Immature natural killer cell (primary cell): Measurements from ENCODE around the gene LRP1B. TPM values are rescaled to one million over a fixed set of nuclear protein-coding genes. Genes with fewer than 3 reads are reported as not detected.

Experiments used
- DNase-seq, 3 donors: peaks; one replicate each; pipeline ENCODE4 v3.0.0; 2022; ENCODE audit warnings: mixed read lengths in 1 of 3
- H3K27ac Mint-ChIP-seq, 6 donors: one replicate each; pipeline ENCODE4 v1.8.0; 2020; ENCODE audit warnings: mixed read lengths in 6 of 6, mild to moderate bottlenecking in 5 of 6, inconsistent platforms in 4 of 6, moderate library complexity in 3 of 6
- H3K27me3 Mint-ChIP-seq, 3 donors: one replicate each; pipeline ENCODE4 v1.8.0; 2020 to 2021; ENCODE audit warnings: low read depth in 3 of 3, mild to moderate bottlenecking in 3 of 3, mixed read lengths in 3 of 3, moderate library complexity in 3 of 3, inconsistent platforms in 1 of 3
- H3K36me3 Mint-ChIP-seq, 3 donors: one replicate each; pipeline ENCODE4 v1.8.0; 2020; ENCODE audit warnings: mixed read lengths in 3 of 3, inconsistent platforms in 2 of 3, mild to moderate bottlenecking in 2 of 3
- H3K4me1 Mint-ChIP-seq, 2 donors: one replicate each; pipeline ENCODE4 v1.8.0; 2020; ENCODE audit warnings: inconsistent platforms in 2 of 2, mild to moderate bottlenecking in 2 of 2, mixed read lengths in 2 of 2, moderate library complexity in 1 of 2
- H3K4me3 Mint-ChIP-seq, 5 donors: one replicate each; pipeline ENCODE4 v1.8.0; 2020; ENCODE audit warnings: mild to moderate bottlenecking in 5 of 5, mixed read lengths in 5 of 5, inconsistent platforms in 3 of 5, moderate library complexity in 3 of 5
- H3K9me3 Mint-ChIP-seq, 6 donors: one replicate each; pipeline ENCODE4 v1.8.0; 2020; ENCODE audit warnings: mild to moderate bottlenecking in 6 of 6, mixed read lengths in 6 of 6, inconsistent platforms in 4 of 6, moderate library complexity in 3 of 6
- polyA plus RNA-seq, 3 donors: library from polyadenylated mRNA; unstranded; fragments of 300-500 nt; fragmentation: Illumina TruSeq; gene quantifications; one replicate each; pipeline ENCODE4 v1.2.3, GENCODE V29; 2021

LRP1B gene
- polyA plus RNA-seq, 3 donors from 2014 or later = not detected

DNA sequence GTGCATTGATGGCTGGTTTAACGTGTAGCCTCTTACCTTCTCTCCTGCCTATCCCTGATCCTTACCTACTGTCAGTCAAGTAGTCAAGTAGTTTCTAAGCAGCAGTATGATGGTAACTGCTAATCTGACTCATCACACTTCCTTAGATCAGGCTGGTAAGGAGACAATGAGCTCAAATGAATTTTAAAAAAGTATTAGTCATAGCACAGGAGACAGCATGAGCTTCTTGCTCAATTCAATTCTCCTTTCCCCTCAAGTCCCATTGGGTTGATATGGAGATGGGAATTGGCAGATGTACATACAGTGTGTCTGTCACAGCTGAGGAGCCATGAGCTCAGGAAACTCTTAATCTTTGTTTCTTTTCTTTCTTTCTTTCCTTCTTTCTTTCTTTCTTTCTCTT lies 799.7 kb downstream of the LRP1B start:
- DNase-seq = no peak
- no peak overlapping the region for H3K27ac Mint-ChIP-seq
- H3K36me3 Mint-ChIP-seq = no peaks in the 10 kb centered on the region
- peaks cover 0 to 26% (median 14%) of the 10 kb centered on the region in 6 donors for H3K9me3 Mint-ChIP-seq
- H3K27me3 Mint-ChIP-seq = no peaks in the 10 kb centered on the region
- H3K4me3 Mint-ChIP-seq = no peak overlapping the region
- no peaks in the 10 kb centered on the region for H3K4me1 Mint-ChIP-seq

DNA sequence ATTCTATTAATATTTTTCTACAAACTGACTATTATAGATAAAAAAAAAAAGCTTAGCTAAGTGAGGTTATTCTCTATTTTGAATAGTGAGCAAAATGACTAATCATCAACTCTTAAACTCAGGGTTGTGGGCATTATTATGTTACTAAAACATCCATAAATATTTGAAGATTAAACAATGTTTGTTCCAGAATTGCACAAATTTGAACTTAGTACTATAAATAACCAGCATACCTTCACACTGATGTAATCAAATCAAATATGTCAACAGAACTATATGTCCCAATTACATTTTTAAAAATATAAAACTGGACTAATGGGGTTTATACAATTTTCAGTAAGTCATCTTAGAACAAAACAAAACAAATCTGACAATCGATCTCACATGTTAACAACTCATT lies 800.9 kb downstream of the LRP1B start:
- Mint-ChIP-seq H3K27me3 (no peaks in the 10 kb centered on the region), H3K4me3 (no peak overlapping the region), H3K9me3 (peaks cover 3 to 26% (median 17%) of the 10 kb centered on the region in 6 donors), H3K27ac (no peak overlapping the region), H3K36me3 (no peaks in the 10 kb centered on the region), H3K4me1 (no peaks in the 10 kb centered on the region)
- DNase-seq = no peak

DNA sequence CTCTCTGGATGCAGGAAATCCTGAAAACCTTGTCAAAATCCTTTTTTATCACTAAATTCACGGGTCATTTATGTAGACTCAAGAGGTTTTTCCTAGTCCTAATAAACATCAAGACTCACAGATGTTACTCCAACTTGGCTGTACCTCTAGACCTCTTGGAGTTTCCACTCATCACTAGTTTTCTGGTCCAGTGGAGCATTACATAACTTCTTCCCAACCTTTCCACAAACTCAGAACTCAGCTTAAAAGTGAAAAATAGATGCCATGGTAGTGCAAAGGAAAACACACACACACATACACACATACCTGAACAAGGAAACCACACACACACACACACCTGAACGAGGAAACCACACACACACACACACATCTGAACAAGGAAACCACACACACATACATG lies 807.2 kb downstream of the LRP1B start:
- no peak for DNase-seq
- Mint-ChIP-seq H3K27ac (no peak overlapping the region), H3K27me3 (no peaks in the 10 kb centered on the region), H3K4me3 (no peak overlapping the region), H3K9me3 (peaks cover 5 to 45% (median 12%) of the 10 kb centered on the region in 6 donors), H3K4me1 (no peaks in the 10 kb centered on the region), H3K36me3 (peaks cover 0 to 5% (median 0%) of the 10 kb centered on the region in 3 donors)

DNA sequence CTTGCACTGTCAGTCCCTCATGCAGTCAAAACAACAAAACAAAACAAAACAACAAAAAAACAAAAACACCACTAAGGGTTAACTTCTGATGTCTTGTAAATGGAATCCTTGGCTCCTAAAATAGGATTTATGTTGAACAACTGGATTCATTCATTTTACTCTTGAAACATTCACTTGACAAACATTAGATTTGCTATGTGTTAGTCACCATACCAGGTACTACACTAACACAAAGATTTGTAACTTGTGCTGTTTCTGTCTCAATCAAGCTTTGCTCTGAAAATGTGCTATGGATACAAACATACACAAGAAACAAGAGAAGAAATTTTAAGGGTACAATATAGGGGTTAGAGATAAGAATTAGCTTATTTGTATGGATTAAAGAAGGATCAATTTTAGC lies 812.8 kb downstream of the LRP1B start:
- Mint-ChIP-seq H3K27ac (no peak overlapping the region), H3K9me3 (peaks cover under 1 to 32% (median 11%) of the 10 kb centered on the region in 6 donors), H3K27me3 (peaks cover 0 to 2% (median 0%) of the 10 kb centered on the region in 3 donors), H3K4me3 (no peak overlapping the region), H3K4me1 (no peaks in the 10 kb centered on the region), H3K36me3 (no peaks in the 10 kb centered on the region)
- DNase-seq = no peak

DNA sequence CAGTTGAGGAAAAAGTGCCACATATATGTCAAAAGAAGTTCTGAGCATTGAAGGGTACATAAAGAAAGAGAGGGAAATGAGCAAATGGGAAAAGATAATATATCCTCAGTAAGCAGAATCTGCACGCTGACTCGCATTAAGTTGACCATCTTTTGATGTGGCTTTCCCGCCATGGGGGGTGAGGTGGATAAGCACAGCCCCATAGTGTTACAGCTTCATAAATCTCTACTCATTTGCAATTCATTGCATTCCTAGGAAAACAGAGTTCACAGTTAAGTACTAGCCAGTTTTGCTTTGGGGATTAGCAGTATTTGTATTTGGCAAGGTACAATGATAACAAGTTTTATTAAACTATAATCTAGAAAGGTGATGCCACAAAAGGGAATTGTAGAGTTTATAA lies 814.2 kb downstream of the LRP1B start:
- Mint-ChIP-seq H3K36me3 (no peaks in the 10 kb centered on the region), H3K9me3 (peaks cover 0 to 21% (median 10%) of the 10 kb centered on the region in 6 donors), H3K4me3 (no peak overlapping the region), H3K27ac (no peak overlapping the region), H3K4me1 (no peaks in the 10 kb centered on the region), H3K27me3 (peaks cover 0 to 2% (median 0%) of the 10 kb centered on the region in 3 donors)
- DNase-seq = no peak

DNA sequence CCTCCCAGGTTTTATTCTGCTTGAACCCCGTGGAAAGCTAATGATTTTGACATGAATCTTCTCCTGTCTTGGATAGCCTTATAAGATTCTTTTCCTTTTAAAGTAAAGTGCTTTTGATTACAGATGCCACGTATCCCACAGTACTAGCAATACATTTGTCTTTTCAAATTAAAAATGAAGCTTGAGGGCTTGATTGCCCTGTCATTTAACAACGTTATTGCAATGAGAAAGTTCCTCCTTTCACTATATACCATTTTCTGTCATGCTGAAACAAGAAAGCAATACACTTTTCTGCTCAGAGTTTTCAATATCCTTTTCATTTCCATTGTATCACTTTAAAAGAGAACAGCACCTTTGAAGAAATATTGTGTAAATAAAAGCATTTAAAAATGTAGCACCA lies 814.7 kb downstream of the LRP1B start:
- H3K36me3 Mint-ChIP-seq = no peaks in the 10 kb centered on the region
- no peak overlapping the region for H3K27ac Mint-ChIP-seq
- no peak for DNase-seq
- H3K4me3 Mint-ChIP-seq = no peak overlapping the region
- H3K4me1 Mint-ChIP-seq = no peaks in the 10 kb centered on the region
- H3K27me3 Mint-ChIP-seq = peaks cover 0 to 2% (median 0%) of the 10 kb centered on the region in 3 donors
- peaks cover 0 to 21% (median 10%) of the 10 kb centered on the region in 6 donors for H3K9me3 Mint-ChIP-seq

DNA sequence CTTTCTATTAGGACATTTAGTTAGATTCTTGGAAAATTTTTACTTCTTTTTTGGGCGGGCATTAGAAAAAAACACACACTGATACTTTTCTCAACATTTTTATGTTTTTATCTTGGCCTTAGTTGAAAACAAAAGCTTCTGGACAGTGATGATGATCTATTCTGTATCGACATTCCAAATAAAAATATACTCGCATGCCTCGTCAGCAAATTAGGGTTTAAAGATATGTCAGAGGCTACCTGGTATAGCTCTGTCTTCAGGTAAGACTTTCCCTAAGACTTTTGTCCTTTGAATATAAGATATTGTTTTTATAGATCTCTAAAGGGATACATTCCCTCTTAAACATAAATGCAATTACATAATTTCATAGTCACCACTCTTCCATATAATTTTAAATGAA lies 816.8 kb downstream of the LRP1B start:
- Mint-ChIP-seq H3K36me3 (peaks cover 0 to 5% (median 0%) of the 10 kb centered on the region in 3 donors), H3K4me3 (no peak overlapping the region), H3K27ac (no peak overlapping the region), H3K9me3 (peaks cover 4 to 36% (median 14%) of the 10 kb centered on the region in 6 donors), H3K27me3 (peaks cover 0 to 2% (median 0%) of the 10 kb centered on the region in 3 donors), H3K4me1 (no peaks in the 10 kb centered on the region)
- no peak for DNase-seq

DNA sequence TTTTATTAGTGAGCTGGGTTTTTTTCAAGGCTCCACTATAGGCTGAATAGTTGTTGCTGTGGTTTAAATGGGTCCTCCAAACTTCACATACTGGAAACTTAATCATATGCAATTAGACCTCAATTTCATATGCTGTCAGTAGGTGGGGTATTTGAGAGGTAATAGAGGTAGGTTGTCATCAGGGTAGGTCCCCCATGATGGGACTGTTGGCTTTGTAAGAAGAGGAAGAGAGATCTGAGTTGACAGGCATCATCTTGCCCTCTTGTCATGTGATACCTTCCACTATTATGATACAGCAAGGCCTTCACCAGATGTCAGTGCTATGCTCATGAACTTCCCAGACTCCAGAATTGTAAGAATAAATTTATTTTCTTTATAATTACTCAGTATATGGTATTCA lies 819.4 kb downstream of the LRP1B start:
- H3K4me3 Mint-ChIP-seq = no peak overlapping the region
- H3K36me3 Mint-ChIP-seq = peaks cover 0 to 5% (median 0%) of the 10 kb centered on the region in 3 donors
- no peak for DNase-seq
- peaks cover 0 to 7% (median 0%) of the 10 kb centered on the region in 3 donors for H3K27me3 Mint-ChIP-seq
- H3K9me3 Mint-ChIP-seq = peaks cover 4 to 38% (median 14%) of the 10 kb centered on the region in 6 donors
- no peak overlapping the region for H3K27ac Mint-ChIP-seq
- no peaks in the 10 kb centered on the region for H3K4me1 Mint-ChIP-seq

DNA sequence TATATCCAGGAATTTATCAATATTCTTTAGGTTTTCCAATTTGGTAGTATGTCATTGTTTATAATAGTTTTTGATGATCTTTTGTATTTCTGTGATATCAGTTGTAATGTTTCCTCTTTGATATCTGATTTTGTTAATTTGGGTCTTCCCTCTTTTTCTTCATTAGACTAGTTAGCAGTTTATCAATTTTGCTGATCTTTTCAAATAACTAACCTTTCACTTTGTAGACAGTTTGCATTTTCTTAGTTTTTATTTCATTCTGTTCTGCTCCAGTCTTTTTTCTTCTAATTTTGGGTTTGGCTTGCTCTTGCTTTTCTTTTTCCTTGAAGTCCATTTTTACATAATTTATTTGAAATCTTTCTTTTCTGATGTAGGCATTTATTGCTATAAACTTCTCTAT lies 824.4 kb downstream of the LRP1B start:
- Mint-ChIP-seq H3K9me3 (peaks cover 5 to 41% (median 17%) of the 10 kb centered on the region in 6 donors), H3K4me1 (no peaks in the 10 kb centered on the region), H3K36me3 (peaks cover 0 to 5% (median 0%) of the 10 kb centered on the region in 3 donors), H3K4me3 (no peak overlapping the region), H3K27ac (no peak overlapping the region), H3K27me3 (peaks cover 0 to 8% (median 0%) of the 10 kb centered on the region in 3 donors)
- no peak for DNase-seq

DNA sequence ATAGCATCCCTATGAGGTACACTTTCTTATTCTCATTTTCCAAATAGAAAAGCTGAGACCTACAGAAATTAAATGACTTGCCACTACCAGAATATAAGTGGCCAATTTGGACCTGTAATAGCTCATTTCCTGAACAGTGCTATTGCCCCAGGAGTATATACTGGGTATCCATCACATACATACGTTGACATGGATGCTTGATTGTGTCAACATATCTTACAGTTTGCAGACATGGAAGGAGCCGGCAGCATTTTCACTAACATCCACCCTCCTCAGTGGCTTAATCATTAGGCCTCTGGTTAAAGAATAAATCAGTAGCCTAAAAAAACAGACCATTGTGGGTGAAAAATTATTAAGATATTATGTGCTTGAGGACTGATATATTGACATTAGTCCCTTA lies 829.3 kb downstream of the LRP1B start:
- Mint-ChIP-seq H3K4me1 (no peaks in the 10 kb centered on the region), H3K4me3 (no peak overlapping the region), H3K9me3 (peaks cover 4 to 20% (median 12%) of the 10 kb centered on the region in 6 donors), H3K36me3 (no peaks in the 10 kb centered on the region), H3K27ac (no peak overlapping the region), H3K27me3 (peaks cover 0 to 5% (median 0%) of the 10 kb centered on the region in 3 donors)
- DNase-seq = no peak

DNA sequence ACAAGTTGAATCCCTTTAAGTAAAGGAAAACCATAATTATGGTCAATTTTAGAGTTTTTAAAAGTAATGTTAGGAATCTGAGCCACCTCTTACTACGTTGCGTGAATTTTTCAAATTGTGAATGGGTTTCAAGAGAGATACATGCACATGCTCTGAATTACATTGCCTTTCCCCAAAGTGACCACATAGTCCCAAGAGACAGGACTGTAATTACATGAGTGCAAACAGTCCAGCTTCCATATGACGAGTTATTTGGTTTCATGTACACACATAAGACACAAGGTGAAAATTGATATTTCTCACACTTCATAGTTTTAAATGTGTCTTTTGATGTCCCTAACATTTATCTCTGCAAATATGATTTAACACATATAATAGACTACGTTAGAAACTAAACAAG lies 850.8 kb downstream of the LRP1B start:
- H3K9me3 Mint-ChIP-seq = peaks cover 5 to 37% (median 15%) of the 10 kb centered on the region in 6 donors
- peaks cover 0 to 4% (median 0%) of the 10 kb centered on the region in 3 donors for H3K36me3 Mint-ChIP-seq
- H3K4me1 Mint-ChIP-seq = peaks cover 4 to 8% of the 10 kb centered on the region in 2 donors
- H3K27me3 Mint-ChIP-seq = peaks cover 0 to 2% (median 0%) of the 10 kb centered on the region in 3 donors
- no peak overlapping the region for H3K27ac Mint-ChIP-seq
- no peak overlapping the region for H3K4me3 Mint-ChIP-seq
- no peak for DNase-seq

DNA sequence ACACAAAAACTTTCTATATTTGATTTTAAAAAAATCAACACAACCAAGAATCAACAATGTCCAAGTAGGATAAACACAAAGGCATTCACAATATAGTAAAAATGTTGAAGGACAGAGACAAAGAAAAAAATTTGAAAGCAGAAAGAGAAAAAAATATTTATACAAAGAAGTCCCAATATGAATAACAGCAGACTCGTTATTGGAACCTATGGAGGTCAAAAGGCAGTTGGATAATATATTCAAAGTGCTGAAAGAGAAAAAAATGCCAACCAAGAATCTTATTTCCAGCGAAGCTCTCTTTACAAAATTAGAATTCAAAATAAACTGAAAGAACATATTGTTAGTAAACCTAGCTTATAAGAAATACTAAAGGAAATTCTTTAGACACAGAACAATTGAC lies 859.5 kb downstream of the LRP1B start:
- H3K9me3 Mint-ChIP-seq = peaks cover 9 to 51% (median 24%) of the 10 kb centered on the region in 6 donors

DNA sequence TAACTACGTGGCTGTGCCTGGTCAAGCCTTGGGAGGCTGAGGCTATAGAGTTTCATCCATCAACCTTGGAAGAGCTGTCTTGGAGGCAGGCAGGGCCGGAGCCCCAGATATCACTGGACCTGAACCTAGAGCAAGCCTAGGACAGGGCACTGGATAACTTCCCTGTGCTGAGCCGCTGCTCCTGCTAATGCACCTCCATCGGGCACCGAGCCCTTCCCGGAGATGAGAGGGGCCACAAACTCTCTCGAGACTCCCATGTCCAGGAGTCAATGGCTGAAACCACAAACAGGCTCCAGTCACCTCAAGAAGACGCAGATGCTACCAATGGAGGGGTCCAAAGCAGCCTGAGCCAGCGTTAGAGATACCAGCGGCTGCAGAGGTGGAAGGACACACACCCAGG lies 866.0 kb downstream of the LRP1B start:
- no peaks in the 10 kb centered on the region for H3K36me3 Mint-ChIP-seq
- no peak overlapping the region for H3K27ac Mint-ChIP-seq
- H3K4me3 Mint-ChIP-seq = no peak overlapping the region
- no peak for DNase-seq
- no peaks in the 10 kb centered on the region for H3K4me1 Mint-ChIP-seq
- peaks cover 2 to 38% (median 11%) of the 10 kb centered on the region in 6 donors for H3K9me3 Mint-ChIP-seq
- peaks cover 0 to 2% (median 0%) of the 10 kb centered on the region in 3 donors for H3K27me3 Mint-ChIP-seq

More for the DNA sequence above, 859.5 kb downstream of the LRP1B start:
- no peaks in the 10 kb centered on the region for H3K36me3 Mint-ChIP-seq
- no peak overlapping the region for H3K4me3 Mint-ChIP-seq
- H3K4me1 Mint-ChIP-seq = peaks cover 3 to 6% of the 10 kb centered on the region in 2 donors
- DNase-seq = no peak
- H3K27ac Mint-ChIP-seq = no peak overlapping the region
- no peaks in the 10 kb centered on the region for H3K27me3 Mint-ChIP-seq

DNA sequence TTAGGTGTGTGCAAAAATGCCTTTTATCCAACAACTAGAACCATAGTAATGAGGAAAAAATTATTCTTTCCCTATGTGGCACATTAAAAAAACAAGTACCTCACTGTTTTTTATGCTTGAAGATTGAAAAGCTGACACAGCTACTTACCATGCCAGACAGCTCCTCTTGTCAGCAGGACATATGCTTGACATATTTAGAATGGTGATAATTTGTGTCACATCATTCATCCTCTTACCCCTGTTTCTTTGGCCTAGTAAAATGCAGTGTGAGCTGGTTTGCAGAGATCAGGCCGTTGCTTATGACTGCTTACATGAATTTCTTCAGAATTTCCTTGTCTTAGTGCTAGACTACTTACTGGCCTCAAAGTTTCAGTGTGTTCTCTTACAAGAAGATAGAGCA lies 869.9 kb downstream of the LRP1B start:
- H3K27ac Mint-ChIP-seq = no peak overlapping the region
- no peak overlapping the region for H3K4me3 Mint-ChIP-seq
- no peaks in the 10 kb centered on the region for H3K36me3 Mint-ChIP-seq
- DNase-seq = no peak
- H3K4me1 Mint-ChIP-seq = no peaks in the 10 kb centered on the region
- H3K27me3 Mint-ChIP-seq = peaks cover 0 to 2% (median 0%) of the 10 kb centered on the region in 3 donors
- peaks cover 4 to 20% (median 10%) of the 10 kb centered on the region in 6 donors for H3K9me3 Mint-ChIP-seq

DNA sequence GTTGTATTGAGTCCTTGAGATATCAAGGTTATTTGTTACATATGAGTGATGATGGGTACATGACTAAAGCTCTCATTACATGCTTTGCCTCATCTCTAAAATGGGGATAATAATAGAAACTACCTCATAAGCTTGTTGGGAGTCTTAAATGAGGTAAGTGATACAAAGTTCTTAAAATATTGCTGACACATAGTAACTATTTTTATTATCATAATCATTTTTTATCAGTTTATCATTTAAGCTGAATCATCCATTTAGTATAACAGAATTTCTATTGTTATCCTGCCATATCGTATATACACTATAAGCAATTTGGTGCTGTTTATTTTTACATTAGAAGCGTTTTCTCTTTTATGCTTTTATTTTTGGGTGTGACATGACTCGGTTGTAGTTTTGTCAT lies 871.1 kb downstream of the LRP1B start:
- H3K4me3 Mint-ChIP-seq = no peak overlapping the region
- H3K9me3 Mint-ChIP-seq = peaks cover 4 to 13% (median 9%) of the 10 kb centered on the region in 6 donors
- H3K27ac Mint-ChIP-seq = no peak overlapping the region
- H3K27me3 Mint-ChIP-seq = no peaks in the 10 kb centered on the region
- H3K4me1 Mint-ChIP-seq = no peaks in the 10 kb centered on the region
- H3K36me3 Mint-ChIP-seq = no peaks in the 10 kb centered on the region
- no peak for DNase-seq
